Ishikawa (cell line): ENCODE measurements around the gene ST6GALNAC4.

ENCODE experiments used
- CEBPB ChIP-seq: IDR thresholded peaks from 2 replicates; pipeline ENCODE4 v1.6.1; 2012
- CREB1 ChIP-seq: IDR thresholded peaks from 2 replicates; pipeline ENCODE4 v1.6.1; 2012; ENCODE audit warnings: low read depth
- EGR1 ChIP-seq: IDR thresholded peaks from 2 replicates; pipeline ENCODE4 v1.6.1; 2012
- EP300 ChIP-seq: IDR thresholded peaks from 2 replicates; pipeline ENCODE4 v1.6.1; 2012; ENCODE audit warnings: borderline replicate concordance
- FOXM1 ChIP-seq: IDR thresholded peaks from 2 replicates; pipeline ENCODE4 v1.6.1; 2012; ENCODE audit warnings: low read depth, borderline replicate concordance
- MAX ChIP-seq: IDR thresholded peaks from 2 replicates; pipeline ENCODE4 v1.6.1; 2012
- NFIC ChIP-seq: IDR thresholded peaks from 2 replicates; pipeline ENCODE4 v1.6.1; 2012
- RAD21 ChIP-seq: IDR thresholded peaks from 2 replicates; pipeline ENCODE4 v1.6.1; 2012; ENCODE audit warnings: low read depth
- REST ChIP-seq: IDR thresholded peaks from 2 replicates; pipeline ENCODE4 v1.6.1; 2012; ENCODE audit warnings: low read depth, mild to moderate bottlenecking
- TAF1 ChIP-seq: IDR thresholded peaks from 2 replicates; pipeline ENCODE4 v1.6.1; 2012; ENCODE audit warnings: low read depth, mild to moderate bottlenecking
- TCF12 ChIP-seq: IDR thresholded peaks from 2 replicates; pipeline ENCODE4 v1.6.1; 2012; ENCODE audit warnings: low read depth
- TEAD4 ChIP-seq: IDR thresholded peaks from 2 replicates; pipeline ENCODE4 v1.6.1; 2012
- USF1 ChIP-seq: IDR thresholded peaks from 2 replicates; pipeline ENCODE4 v1.6.1; 2012
- YY1 ChIP-seq: IDR thresholded peaks from 2 replicates; pipeline ENCODE4 v1.6.1; 2012; ENCODE audit warnings: low read depth
- ZBTB7A ChIP-seq: IDR thresholded peaks from 2 replicates; pipeline ENCODE4 v1.6.1; 2012; ENCODE audit warnings: low read depth

Gene ST6GALNAC4

GRCh38 chr9:127867356-127868277 is 49.2 kb downstream of the ST6GALNAC4 start:
- TF ChIP-seq CREB1 (no peak), NFIC (no peak), YY1 (no peak), EP300 (no peak), RAD21 (no peak), USF1 (no peak), CEBPB (no peak), FOXM1 (no peak), TCF12 (no peak), REST (no peak), ZBTB7A (no peak)

GRCh38 chr9:127866535-127866934 is 50.3 kb downstream of the ST6GALNAC4 start:
- TF ChIP-seq EP300: no peak

- no peak for TF ChIP-seq EP300
- TF ChIP-seq MAX: no peak
- no peak for TF ChIP-seq REST
- no peak for TF ChIP-seq YY1
- no peak for TF ChIP-seq EGR1
- TF ChIP-seq NFIC: no peak
These were observed 51.0 kb downstream of the ST6GALNAC4 start for GRCh38 chr9:127865645-127866464.

- TF ChIP-seq CREB1: no peak
- TF ChIP-seq YY1: no peak
- TF ChIP-seq NFIC: no peak
- no peak for TF ChIP-seq REST
- TF ChIP-seq RAD21: no peak
- TF ChIP-seq FOXM1: no peak
- no peak for TF ChIP-seq TEAD4
- no peak for TF ChIP-seq EGR1
These were observed 53.6 kb downstream of the ST6GALNAC4 start for GRCh38 chr9:127863191-127863621.

- TF ChIP-seq USF1 (no peak), ZBTB7A (no peak), YY1 (no peak), NFIC (no peak), EP300 (no peak), TAF1 (no peak), RAD21 (no peak), CREB1 (no peak), CEBPB (no peak), EGR1 (no peak), MAX (no peak), TEAD4 (no peak), REST (no peak), TCF12 (no peak), FOXM1 (no peak)
These were observed 54.5 kb downstream of the ST6GALNAC4 start for GRCh38 chr9:127862075-127863011.
